GM18526 (cell line): ENCODE results near the gene FAIM2.

Experiments
- POLR2A ChIP-seq: IDR thresholded peaks from 3 replicates; pipeline ENCODE4 v1.6.1; 2011; ENCODE audit not compliant: insufficient read length; ENCODE audit errors: extremely low read depth

Gene FAIM2

DNA sequence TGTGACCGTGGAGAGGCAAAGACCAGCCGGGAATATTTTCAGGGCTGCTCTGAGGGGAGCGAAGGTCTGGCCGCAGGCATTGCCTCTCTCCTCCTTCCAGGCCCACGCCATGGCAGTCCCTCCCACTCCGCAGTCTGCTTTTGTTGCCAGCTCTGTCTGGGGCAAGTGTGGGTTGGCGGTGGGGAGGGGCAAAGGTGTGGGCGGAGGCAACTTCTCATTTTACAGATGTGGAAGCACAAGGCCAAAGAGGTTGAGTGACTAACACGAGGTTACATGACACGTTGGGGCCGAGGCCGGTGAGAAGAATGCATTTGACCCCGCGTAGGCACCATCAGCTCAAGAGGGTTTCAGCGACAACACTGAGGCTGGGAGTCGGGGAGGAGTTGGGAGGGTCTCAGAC lies 6.1 kb upstream of the FAIM2 start:
- no peak for TF ChIP-seq POLR2A

DNA sequence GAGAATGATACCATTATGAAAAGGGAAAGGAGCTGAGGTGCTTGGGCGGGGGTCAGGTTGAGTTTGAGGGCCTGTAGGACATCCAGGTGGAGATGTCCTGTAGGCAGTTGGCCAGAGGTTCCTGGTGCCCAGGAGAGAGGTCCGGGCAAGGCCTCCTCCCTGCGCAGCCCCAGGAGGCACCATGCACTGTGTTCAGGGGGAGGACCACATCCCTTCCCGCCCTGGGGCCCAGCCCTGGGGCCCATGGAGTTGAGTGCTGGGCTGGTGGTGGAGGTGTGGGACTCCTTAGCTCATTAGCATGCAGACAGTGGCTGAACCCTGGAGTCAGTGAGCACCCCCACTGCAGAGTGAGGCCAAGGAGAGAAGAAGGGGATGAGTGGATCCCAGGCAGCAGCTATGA lies 5.7 kb upstream of the FAIM2 start:
- no peak for TF ChIP-seq POLR2A

GRCh38 chr12:49907352-49907751 lies 3.7 kb upstream of the FAIM2 start:
- TF ChIP-seq POLR2A: no peak

- no peak for TF ChIP-seq POLR2A
Observed at GRCh38 chr12:49905718-49906314, 2.1 kb upstream of the FAIM2 start.

DNA sequence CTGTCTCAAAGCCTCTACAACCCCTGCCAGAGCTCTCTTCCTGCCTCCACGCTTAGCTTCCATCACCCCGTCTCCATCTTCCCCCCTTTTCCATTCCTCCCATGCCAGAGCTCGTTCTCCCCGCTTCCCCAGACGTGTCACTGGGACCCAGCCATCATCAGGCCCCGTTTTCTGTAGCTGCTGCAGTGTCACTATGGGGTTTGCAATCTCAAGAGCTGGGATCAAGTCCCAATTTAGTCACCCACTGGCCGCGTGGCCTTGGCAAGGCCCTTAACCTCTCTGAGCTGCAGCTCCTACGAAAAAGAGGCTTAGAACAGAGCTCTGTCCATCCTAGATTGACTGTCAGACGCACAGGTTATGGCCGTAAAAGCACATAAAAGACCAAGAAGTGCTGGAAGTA lies 901 bp upstream of the FAIM2 start:
- TF ChIP-seq POLR2A: no peak

DNA sequence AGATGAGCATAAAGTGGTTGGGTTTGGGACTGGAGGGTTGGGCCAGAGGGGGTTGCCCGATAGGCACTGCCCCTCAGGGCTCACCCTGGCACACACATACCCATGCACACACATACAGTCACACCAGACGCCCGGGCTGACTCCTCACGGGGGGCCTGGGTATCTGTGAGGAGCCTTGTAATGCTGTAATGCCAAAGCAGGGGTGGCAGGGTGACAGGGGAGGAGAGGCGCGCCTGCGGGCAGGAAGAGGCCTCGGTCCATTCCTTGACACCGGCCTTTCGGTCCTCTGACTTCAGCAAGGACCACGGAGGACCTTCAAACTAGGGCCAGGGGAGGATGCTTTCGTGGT lies 375 bp downstream of the FAIM2 start:
- no peak for TF ChIP-seq POLR2A

DNA sequence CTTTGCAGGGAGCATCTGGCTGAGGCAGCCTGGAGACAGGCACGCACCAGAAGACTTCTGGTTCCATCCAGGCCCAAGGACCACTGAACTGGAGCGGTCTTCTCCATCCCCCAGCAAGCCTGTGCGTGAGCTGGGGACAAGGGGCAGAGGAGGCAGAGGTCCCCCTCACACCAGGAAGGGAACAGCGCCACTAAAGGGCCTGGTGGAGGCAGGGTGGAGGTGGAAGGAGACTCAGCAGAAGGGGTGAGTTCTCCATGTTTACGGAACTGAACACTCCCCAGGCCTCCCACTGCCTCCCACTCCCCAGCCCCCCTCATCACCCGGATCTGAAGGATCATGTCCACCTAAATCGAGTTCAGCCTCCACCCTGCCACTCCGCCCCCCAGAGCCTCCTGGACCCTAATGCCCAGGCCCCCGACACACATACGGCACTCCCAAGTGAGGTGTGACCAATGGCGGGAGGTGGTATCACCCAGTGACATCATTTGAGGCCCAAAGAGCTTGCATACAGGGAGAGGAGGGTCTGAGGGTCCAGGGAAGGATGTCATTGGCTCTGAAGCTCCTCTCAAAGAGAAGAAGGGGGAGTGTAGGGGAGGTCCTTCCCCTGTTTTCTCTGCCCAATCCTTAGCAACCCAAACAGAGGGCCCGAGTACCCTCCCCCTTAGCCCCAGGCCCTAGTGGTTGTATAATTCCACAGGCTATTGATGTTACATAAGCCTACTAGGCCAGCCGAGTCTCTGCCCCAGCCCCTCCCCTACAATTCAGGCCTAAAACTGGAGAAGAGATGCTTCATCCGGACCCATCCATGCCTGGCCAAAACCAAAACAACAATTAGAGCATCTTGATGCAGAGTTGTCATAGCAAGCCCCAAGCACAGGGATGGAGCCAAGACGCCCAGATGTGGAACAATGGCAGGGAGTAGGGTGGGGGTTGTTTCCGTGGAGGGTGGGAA lies 1.0 kb downstream of the FAIM2 start:
- TF ChIP-seq POLR2A: no peak

GRCh38 chr12:49901986-49902385 lies 1.7 kb downstream of the FAIM2 start:
- TF ChIP-seq POLR2A: no peak

GRCh38 chr12:49901026-49901425 lies 2.7 kb downstream of the FAIM2 start:
- no peak for TF ChIP-seq POLR2A

DNA sequence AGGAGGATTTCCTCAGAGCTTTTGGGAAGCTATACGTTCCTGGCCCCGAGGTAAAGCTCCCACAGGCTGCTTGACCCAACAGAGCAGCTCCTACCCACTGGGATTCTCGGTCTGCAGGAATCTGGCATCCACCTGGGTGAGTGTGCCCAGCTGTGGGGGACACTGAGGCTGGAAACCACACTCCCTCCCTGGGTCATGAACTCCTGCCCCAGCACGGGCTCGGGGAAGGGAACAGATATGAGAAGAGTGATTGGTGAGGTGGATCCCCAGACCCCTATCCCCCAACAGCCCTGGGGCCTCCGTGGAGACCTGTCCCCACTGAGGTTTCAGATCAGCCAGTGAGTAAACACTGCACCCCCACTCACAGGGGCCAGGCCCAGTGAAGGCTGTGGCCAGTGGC lies 3.3 kb downstream of the FAIM2 start:
- no peak for TF ChIP-seq POLR2A

- no peak for TF ChIP-seq POLR2A
Observed at GRCh38 chr12:49899921-49900320, 3.8 kb downstream of the FAIM2 start.

DNA sequence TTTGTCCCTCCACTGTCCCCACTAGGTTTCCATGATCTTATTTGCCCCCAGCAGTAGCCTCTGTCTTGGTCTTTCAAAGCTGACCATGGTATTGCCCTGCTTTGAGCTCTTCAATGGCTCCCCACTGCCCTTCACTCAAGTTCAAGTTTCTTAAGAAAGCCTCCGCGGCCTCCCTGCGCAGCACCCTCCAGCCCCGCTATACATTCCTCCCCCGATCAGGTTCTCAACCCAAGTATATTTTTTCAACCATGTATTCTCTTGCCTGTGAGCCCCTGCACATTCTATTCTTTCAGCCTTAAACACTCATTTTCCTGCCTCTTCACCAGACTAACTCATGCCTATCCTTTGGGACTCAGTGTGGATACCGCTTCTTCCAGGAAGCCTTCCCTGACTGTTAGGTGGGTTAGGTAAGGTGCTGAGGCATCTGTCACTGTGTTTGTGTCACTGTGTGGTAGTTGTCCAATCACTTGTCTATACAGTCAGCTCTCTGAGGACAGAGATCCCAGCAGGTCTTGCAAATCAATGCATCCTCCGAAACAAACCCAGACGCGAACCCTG lies 4.3 kb downstream of the FAIM2 start:
- TF ChIP-seq POLR2A: no peak

- no peak for TF ChIP-seq POLR2A
Observed at GRCh38 chr12:49897276-49897675, 6.4 kb downstream of the FAIM2 start.

DNA sequence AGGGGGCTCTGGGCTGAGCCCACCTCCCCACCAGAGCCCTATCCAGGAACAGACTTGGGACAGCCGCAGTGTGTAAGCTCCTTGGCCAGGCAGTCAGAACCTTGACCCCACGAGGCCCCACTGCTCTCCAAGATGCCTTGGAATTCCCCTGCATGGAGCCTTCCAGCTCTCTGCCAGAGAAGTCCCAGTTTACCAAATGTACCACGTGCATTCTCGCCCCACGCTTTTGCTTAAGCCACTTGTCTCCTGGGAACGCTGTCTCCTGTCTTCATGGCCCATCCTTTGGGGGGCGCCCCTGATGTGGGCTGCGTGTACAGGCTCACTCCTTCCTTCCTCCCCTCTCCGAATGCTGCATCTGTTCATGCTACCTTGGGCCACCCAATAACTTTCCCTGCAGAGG lies 7.9 kb downstream of the FAIM2 start:
- TF ChIP-seq POLR2A: no peak

GRCh38 chr12:49894751-49895148 lies 8.9 kb downstream of the FAIM2 start:
- TF ChIP-seq POLR2A: no peak
